ENCODE measurements around the gene RTN4RL1. TPM values are rescaled to one million over a fixed set of nuclear protein-coding genes. Genes with fewer than 3 reads are reported as not detected.

RTN4RL1 gene
- total and polyA plus RNA-seq, 9 of the 15 experiments (the other 6 are each of a cell fraction or from before 2014, with no cell fraction given) = 0.04 to 0.06 (median 0.04) TPM; not detected in 5

DNA sequence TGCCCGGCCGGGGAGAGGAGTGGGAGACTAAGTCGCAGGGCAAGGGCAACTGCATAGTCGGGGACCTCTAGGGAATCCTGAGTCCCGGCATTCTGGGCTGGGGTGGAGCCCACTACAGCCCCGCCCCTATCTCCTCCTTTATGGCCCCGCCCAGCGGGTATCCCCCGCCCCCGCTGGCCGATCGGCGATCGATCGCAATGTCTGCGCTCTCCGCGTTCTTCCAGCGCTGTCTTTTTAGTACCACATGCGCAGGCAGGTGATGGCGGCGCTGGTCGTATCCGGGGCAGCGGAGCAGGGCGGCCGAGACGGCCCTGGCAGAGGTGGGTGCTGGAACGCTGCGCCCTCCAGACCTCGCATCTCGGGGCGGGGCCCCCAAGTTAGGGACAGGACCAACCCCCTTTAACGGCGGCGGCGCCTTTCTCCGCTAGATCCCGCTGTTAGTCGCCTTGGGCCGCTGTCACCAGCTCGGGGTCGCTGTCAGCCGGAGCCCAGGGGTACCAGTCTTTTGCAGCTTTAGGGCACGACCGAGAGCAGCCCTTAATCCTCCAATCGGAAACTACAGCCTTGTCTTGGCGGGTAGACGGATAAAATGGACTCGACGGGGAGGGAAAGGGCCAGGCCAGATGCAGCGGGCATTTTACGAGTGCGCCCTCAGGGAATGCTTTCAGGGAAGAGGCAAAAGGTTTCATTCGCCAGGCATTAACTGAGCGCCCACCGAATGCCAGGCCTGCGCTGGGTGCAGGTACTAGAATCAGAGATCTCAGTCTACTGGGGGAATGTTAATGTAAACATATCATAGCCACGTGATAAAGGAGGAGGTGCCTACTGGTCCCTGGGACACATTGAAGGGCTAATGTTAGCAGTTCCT is 5.0 kb upstream of the RTN4RL1 start, which contains the start of gene DPH1 (continued):
- TF ChIP-seq ZHX1 (conservative IDR thresholded peaks at IDR 0.05; ENCODE audit: low read length) (0 out of 2 replicates have a peak, but pooled peaks have one; percentile 69), ZSCAN32 (CRISPR knock-in tag; IDR thresholded peaks at IDR 0.05) (no peak), RBFOX2 (IDR thresholded peaks at IDR 0.05; ENCODE audit: low read depth, low read length) (peak; percentile 88), L3MBTL2 (IDR thresholded peaks at IDR 0.05) (peak; percentile 86), TOE1 (IDR thresholded peaks at IDR 0.05; ENCODE audit: borderline replicate concordance) (peak; percentile 89), TOE1 (CRISPR knock-in tag; IDR thresholded peaks at IDR 0.05; ENCODE audit: borderline replicate concordance, low read depth) (no peak), TEAD1 (CRISPR knock-in tag; IDR thresholded peaks at IDR 0.05) (peak in 1 of 2 experiments; percentile 64; a peak in 1 of 4 replicates), ZNF436 (CRISPR knock-in tag; IDR thresholded peaks at IDR 0.05) (no peak), ZNF217 (CRISPR knock-in tag; IDR thresholded peaks at IDR 0.05) (no peak), RBBP5 (IDR thresholded peaks at IDR 0.05; ENCODE audit: borderline replicate concordance, insufficient read depth, low read length, poor library complexity, severe bottlenecking) (peak; percentile 74), PHF20 (IDR thresholded peaks at IDR 0.05; ENCODE audit: partially characterized antibody) (peak; percentile 52)
- TF ChIP-seq, protein P1, sequence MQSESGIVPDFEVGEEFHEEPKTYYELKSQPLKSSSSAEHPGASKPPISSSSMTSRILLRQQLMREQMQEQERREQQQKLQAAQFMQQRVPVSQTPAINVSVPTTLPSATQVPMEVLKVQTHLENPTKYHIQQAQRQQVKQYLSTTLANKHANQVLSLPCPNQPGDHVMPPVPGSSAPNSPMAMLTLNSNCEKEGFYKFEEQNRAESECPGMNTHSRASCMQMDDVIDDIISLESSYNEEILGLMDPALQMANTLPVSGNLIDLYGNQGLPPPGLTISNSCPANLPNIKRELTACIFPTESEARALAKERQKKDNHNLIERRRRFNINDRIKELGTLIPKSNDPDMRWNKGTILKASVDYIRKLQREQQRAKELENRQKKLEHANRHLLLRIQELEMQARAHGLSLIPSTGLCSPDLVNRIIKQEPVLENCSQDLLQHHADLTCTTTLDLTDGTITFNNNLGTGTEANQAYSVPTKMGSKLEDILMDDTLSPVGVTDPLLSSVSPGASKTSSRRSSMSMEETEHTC (IDR thresholded peaks at IDR 0.05) = no peak
- TF ChIP-seq, protein P2, sequence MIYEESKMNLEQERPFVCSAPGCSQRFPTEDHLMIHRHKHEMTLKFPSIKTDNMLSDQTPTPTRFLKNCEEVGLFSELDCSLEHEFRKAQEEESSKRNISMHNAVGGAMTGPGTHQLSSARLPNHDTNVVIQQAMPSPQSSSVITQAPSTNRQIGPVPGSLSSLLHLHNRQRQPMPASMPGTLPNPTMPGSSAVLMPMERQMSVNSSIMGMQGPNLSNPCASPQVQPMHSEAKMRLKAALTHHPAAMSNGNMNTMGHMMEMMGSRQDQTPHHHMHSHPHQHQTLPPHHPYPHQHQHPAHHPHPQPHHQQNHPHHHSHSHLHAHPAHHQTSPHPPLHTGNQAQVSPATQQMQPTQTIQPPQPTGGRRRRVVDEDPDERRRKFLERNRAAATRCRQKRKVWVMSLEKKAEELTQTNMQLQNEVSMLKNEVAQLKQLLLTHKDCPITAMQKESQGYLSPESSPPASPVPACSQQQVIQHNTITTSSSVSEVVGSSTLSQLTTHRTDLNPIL (CRISPR knock-in tag; IDR thresholded peaks at IDR 0.05) = no peak
- TF ChIP-seq, protein P3, sequence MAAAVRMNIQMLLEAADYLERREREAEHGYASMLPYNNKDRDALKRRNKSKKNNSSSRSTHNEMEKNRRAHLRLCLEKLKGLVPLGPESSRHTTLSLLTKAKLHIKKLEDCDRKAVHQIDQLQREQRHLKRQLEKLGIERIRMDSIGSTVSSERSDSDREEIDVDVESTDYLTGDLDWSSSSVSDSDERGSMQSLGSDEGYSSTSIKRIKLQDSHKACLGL (CRISPR knock-in tag; IDR thresholded peaks at IDR 0.05; ENCODE audit: borderline replicate concordance, poor library complexity, severe bottlenecking) = peak; percentile 99
- TF ChIP-seq, protein P4, sequence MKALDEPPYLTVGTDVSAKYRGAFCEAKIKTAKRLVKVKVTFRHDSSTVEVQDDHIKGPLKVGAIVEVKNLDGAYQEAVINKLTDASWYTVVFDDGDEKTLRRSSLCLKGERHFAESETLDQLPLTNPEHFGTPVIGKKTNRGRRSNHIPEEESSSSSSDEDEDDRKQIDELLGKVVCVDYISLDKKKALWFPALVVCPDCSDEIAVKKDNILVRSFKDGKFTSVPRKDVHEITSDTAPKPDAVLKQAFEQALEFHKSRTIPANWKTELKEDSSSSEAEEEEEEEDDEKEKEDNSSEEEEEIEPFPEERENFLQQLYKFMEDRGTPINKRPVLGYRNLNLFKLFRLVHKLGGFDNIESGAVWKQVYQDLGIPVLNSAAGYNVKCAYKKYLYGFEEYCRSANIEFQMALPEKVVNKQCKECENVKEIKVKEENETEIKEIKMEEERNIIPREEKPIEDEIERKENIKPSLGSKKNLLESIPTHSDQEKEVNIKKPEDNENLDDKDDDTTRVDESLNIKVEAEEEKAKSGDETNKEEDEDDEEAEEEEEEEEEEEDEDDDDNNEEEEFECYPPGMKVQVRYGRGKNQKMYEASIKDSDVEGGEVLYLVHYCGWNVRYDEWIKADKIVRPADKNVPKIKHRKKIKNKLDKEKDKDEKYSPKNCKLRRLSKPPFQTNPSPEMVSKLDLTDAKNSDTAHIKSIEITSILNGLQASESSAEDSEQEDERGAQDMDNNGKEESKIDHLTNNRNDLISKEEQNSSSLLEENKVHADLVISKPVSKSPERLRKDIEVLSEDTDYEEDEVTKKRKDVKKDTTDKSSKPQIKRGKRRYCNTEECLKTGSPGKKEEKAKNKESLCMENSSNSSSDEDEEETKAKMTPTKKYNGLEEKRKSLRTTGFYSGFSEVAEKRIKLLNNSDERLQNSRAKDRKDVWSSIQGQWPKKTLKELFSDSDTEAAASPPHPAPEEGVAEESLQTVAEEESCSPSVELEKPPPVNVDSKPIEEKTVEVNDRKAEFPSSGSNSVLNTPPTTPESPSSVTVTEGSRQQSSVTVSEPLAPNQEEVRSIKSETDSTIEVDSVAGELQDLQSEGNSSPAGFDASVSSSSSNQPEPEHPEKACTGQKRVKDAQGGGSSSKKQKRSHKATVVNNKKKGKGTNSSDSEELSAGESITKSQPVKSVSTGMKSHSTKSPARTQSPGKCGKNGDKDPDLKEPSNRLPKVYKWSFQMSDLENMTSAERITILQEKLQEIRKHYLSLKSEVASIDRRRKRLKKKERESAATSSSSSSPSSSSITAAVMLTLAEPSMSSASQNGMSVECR (CRISPR knock-in tag; IDR thresholded peaks at IDR 0.05) = peak; percentile 100
